ENCODE results near the gene CDK14. TPM values are rescaled to one million over a fixed set of nuclear protein-coding genes. Genes with fewer than 3 reads are reported as not detected.

Gene CDK14
- total and polyA plus RNA-seq, 2 of the 8 experiments (the other 6 are each of a cell fraction or from before 2014, with no cell fraction given) = 5.5 to 47.3 TPM

GRCh38 chr7:90631502-90631901 lies 35.4 kb downstream of the CDK14 start:
- no peak overlapping the region for H2BK15ac ChIP-seq (ENCODE audit: low read length)
- no peak overlapping the region for H2BK20ac ChIP-seq (ENCODE audit: low read length)
- H3K18ac ChIP-seq (ENCODE audit: extremely low read depth, low read length) = no peak overlapping the region
- CTCF ChIA-PET (ENCODE audit: partially characterized antibody) = interaction anchor here (0.8 to 1.1 kb wide), 6 partner anchors 35 to 405 kb away, joined by 3 to 4 read pairs (median 3); partner anchors contain the start of gene CDK14
- no peak overlapping the region for H2AK5ac ChIP-seq (ENCODE audit: low read depth, low read length)
- H3K79me1 ChIP-seq (ENCODE audit: low read depth, low read length) = no peaks in the 10 kb centered on the region
- no peak overlapping the region for H4K5ac ChIP-seq (ENCODE audit: insufficient read length, low read depth, low read length)
- no peak overlapping the region for H2BK120ac ChIP-seq (replicated peaks; ENCODE audit: low read depth, low read length)
- no peaks in the 10 kb centered on the region for H3K9me3 ChIP-seq (ENCODE audit: insufficient read depth in 2 of 2, low read depth in 1 of 2, low read length in 1 of 2)
- 87% methylated on average over 3 of the region's 3 CpGs; no CpG with 5 or more reads in 1 of the 2 experiments for WGBS, 2 experiments (ENCODE audit: extremely low coverage in 1 of 2, insufficient coverage in 1 of 2, insufficient read length in 1 of 2, insufficient replicate concordance in 2 of 2, low coverage in 1 of 2, low lambda C conversion rate in 2 of 2, missing lambda C conversion rate in 1 of 2)
- no peak overlapping the region for H2BK12ac ChIP-seq (ENCODE audit: low read depth, low read length)
- H3K56ac ChIP-seq (replicated peaks; ENCODE audit: insufficient read length, low read depth, low read length) = no peak overlapping the region
- peaks cover 0 to 3% (median 0%) of the 10 kb centered on the region in 4 experiments; a peak in 1 of 7 replicates for H3K4me1 ChIP-seq (replicated peaks in 1 of 4; ENCODE audit: control insufficient read depth in 3 of 4, insufficient read depth in 4 of 4, low read length in 3 of 4)
- H3K23ac ChIP-seq (ENCODE audit: insufficient read length) = no peak overlapping the region
- H3K9ac ChIP-seq (replicated peaks in 1 of 4; ENCODE audit: extremely low read depth in 1 of 4, low read depth in 3 of 4, low read length in 3 of 4) = no peak overlapping the region
- DNase-seq (ENCODE audit: low read depth in 1 of 2, low spot score in 2 of 2) (no peak), FAIRE-seq (no peak)
- H2BK5ac ChIP-seq (ENCODE audit: low read depth, low read length) = no peak overlapping the region
- H3K79me2 ChIP-seq (ENCODE audit: control insufficient read depth in 1 of 2, insufficient read depth in 2 of 2, low read length in 2 of 2) = peaks cover 0 to 6% of the 10 kb centered on the region in 2 experiments; a peak in 2 of 4 replicates
- H3K4me3 ChIP-seq (ENCODE audit: extremely low read depth in 1 of 4, insufficient read depth in 2 of 4, low read depth in 3 of 4, low read length in 4 of 4) = no peak overlapping the region
- POLR2A ChIA-PET (ENCODE audit: partially characterized antibody) = no interaction called here
- H3K23me2 ChIP-seq (ENCODE audit: low read depth, low read length) = no peaks in the 10 kb centered on the region; the same call in 1 of the 2 replicates
- H3K14ac ChIP-seq (ENCODE audit: insufficient read length) = no peak overlapping the region
- no peak overlapping the region for H2AFZ ChIP-seq (ENCODE audit: low read length)
- no peaks in the 10 kb centered on the region for H3K36me3 ChIP-seq (ENCODE audit: control insufficient read depth in 2 of 4, insufficient read depth in 4 of 4, low read length in 3 of 4)
- no peak overlapping the region for H3K4me2 ChIP-seq (ENCODE audit: insufficient read depth in 1 of 2, low read depth in 2 of 2, low read length in 2 of 2)
- H4K20me1 ChIP-seq (replicated peaks in 1 of 2; ENCODE audit: control insufficient read depth in 1 of 2, insufficient read depth in 2 of 2, low read length in 2 of 2) = no peaks in the 10 kb centered on the region
- H4K91ac ChIP-seq (replicated peaks; ENCODE audit: insufficient read length, low read length) = no peak overlapping the region
- no peak overlapping the region for H4K8ac ChIP-seq (ENCODE audit: extremely low read depth, insufficient read depth, low read length)
- no peak overlapping the region for H3K4ac ChIP-seq (replicated peaks; ENCODE audit: insufficient read length, low read depth, low read length)
- H3K27me3 ChIP-seq (replicated peaks in 1 of 4; ENCODE audit: control insufficient read depth in 3 of 4, extremely low read depth in 1 of 4, insufficient read depth in 3 of 4, low read length in 3 of 4) = no peaks in the 10 kb centered on the region
- no peak overlapping the region for H3K27ac ChIP-seq (ENCODE audit: low read depth, low read length)
- TF ChIP-seq RBBP5 (IDR thresholded peaks at IDR 0.05; ENCODE audit: borderline replicate concordance, low read depth, low read length) (no peak), JUN (IDR thresholded peaks at IDR 0.05; ENCODE audit: low read depth, low read length) (no peak)
